GM19351 (cell line): Measurements from ENCODE around the gene ZNF148.
"Not testable (repeated sequence)": the region's sequence is repeated elsewhere in the genome, so short reads cannot be mapped to it uniquely, and the experiment has no call there.

Experiments used
- ATAC-seq: cut with Tn5 transposase; IDR thresholded peaks from one replicate; pipeline ENCODE4 v1.9.1; 2021; ENCODE audit warnings: mild to moderate bottlenecking, moderate library complexity; ENCODE audit not compliant: unreplicated experiment

The ZNF148 gene

GRCh38 chr3:125375950-125376679 is 990 bp upstream of the ZNF148 start:
- ATAC-seq = no peak

- ATAC-seq = peak; percentile 12
Observed at GRCh38 chr3:125374501-125374995, 577 bp downstream of the ZNF148 start.

GRCh38 chr3:125367403-125368230 is 7.5 kb downstream of the ZNF148 start:
- ATAC-seq = no peak

- ATAC-seq = no peak
Observed at GRCh38 chr3:125366132-125366531, 9.0 kb downstream of the ZNF148 start.

GRCh38 chr3:125359700-125360099 is 15.4 kb downstream of the ZNF148 start:
- ATAC-seq = no peak

GRCh38 chr3:125358923-125359322 is 16.2 kb downstream of the ZNF148 start:
- no peak for ATAC-seq

GRCh38 chr3:125357837-125358236 is 17.3 kb downstream of the ZNF148 start:
- ATAC-seq = no peak

- peak; percentile 75 for ATAC-seq
Observed at GRCh38 chr3:125357032-125357658, 18.0 kb downstream of the ZNF148 start.

GRCh38 chr3:125356140-125357026 is 18.7 kb downstream of the ZNF148 start:
- no peak for ATAC-seq

- no peak for ATAC-seq
Observed at GRCh38 chr3:125353659-125354058, 21.5 kb downstream of the ZNF148 start.

- ATAC-seq = no peak
Observed at GRCh38 chr3:125353128-125353527, 22.0 kb downstream of the ZNF148 start.

- no peak for ATAC-seq
Observed at GRCh38 chr3:125351814-125352456, 23.2 kb downstream of the ZNF148 start.

GRCh38 chr3:125351152-125351551 is 24.0 kb downstream of the ZNF148 start:
- ATAC-seq = peak; percentile 50

GRCh38 chr3:125350597-125350996 is 24.5 kb downstream of the ZNF148 start:
- ATAC-seq = no peak

- ATAC-seq = no peak
Observed at GRCh38 chr3:125349556-125350165, 25.5 kb downstream of the ZNF148 start.

GRCh38 chr3:125349055-125349454 is 26.1 kb downstream of the ZNF148 start:
- no peak for ATAC-seq

GRCh38 chr3:125343367-125343766 is 31.8 kb downstream of the ZNF148 start:
- ATAC-seq = not testable (repeated sequence)

GRCh38 chr3:125340121-125340520 is 35.0 kb downstream of the ZNF148 start:
- ATAC-seq = no peak

GRCh38 chr3:125337506-125337905 is 37.6 kb downstream of the ZNF148 start:
- no peak for ATAC-seq
